DMS79 (cell line): ENCODE results near the gene KRTAP4-9.
A peak's percentile ranks its signal among the peaks of the same experiment; 100 is the strongest.
"Not testable (repeated sequence)": the region's sequence is repeated elsewhere in the genome, so short reads cannot be mapped to it uniquely, and the experiment has no call there.

ENCODE experiments used
- DNase-seq: peaks from one replicate; lab custom pipeline; 2025; lab: John Stamatoyannopoulos, UW

Gene KRTAP4-9

DNA sequence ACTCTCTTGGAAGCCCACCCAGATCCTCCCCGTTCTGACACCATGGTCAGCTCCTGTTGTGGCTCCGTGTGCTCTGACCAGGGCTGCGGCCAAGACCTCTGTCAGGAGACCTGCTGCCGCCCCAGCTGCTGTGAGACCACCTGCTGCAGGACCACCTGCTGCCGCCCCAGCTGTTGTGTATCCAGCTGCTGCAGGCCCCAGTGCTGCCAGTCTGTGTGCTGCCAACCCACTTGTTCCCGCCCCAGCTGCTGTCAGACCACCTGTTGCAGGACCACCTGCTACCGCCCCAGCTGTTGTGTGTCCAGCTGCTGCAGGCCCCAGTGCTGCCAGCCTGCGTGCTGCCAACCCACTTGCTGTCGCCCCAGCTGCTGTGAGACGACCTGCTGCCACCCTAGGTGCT, at the start of gene KRTAP4-9:
TSS of gene KRTAP4-9 (plus strand) at position 43 of the 400 bp plus-strand sequence. CDS start at position 43, 0 bp downstream.
- not testable (repeated sequence) for DNase-seq

DNA sequence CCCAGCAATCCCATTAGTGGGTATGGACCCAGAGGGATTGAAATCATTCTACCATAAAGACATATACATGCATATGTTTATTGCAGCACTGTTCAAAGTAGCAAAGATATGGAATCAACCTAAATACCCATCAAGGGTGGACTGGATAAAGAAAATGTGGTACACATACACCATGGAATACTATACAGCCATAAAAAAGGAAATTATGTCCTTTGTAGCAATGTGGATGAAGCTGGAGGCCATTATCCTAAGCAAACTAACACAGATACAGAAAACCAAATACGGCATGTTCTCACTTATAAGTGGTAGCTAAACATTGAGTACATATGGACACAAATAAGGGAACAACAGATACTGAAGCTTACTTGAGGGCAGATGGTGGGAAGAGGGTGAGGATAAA, 47.6 kb upstream of the KRTAP4-9 start:
- DNase-seq, result no peak

GRCh38 chr17:41058741-41059140, 46.4 kb upstream of the KRTAP4-9 start:
- DNase-seq, result no peak

DNA sequence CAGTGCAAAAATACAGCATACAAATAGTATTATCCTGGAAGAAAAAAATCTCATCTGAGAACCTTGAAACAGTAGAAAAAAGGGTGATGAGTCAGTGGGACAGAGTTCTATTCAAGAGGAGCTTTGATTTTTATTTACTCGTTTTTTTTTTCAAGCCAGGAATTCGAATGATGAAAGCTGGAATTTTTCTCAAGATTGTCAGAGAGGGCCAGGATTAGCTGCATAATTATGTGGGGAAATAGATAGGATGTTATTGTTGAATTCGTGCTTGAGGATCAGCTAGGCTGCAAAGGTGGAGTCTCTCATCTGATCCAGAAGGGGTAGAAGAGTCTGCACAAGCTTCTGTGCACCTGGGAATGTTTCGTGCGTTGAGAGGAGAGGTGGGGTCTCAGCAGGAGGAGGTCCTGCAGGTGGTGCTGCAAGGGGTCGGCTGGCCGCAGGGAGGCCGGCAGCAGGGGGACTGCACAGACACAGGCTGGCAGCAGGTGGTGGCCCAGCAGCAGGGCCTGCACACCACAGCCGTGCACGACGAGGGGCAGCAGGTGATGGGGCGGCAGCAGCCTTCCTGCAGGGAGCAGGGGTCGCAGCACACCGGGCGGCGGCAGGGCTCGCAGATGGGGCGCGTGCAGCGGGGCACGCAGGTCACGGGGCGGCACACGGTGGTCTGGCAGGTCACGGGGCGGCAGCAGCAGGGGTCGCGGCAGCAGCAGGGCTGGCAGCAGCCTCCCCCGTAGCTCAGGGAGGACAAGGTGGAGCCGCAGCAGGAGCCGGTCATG, 45.7 kb upstream of the KRTAP4-9 start:
- not testable (repeated sequence) for DNase-seq

- no peak for DNase-seq
Measured at GRCh38 chr17:41060052-41060604, 45.1 kb upstream of the KRTAP4-9 start, which contains the start of gene KRTAP2-3. Gene KRTAP2-3, minus strand, starts transcription at chr17:41060114. Its CDS starts 64 bp downstream, at chr17:41060050.

GRCh38 chr17:41061964-41062363, 43.2 kb upstream of the KRTAP4-9 start:
- DNase-seq, result no peak

DNA sequence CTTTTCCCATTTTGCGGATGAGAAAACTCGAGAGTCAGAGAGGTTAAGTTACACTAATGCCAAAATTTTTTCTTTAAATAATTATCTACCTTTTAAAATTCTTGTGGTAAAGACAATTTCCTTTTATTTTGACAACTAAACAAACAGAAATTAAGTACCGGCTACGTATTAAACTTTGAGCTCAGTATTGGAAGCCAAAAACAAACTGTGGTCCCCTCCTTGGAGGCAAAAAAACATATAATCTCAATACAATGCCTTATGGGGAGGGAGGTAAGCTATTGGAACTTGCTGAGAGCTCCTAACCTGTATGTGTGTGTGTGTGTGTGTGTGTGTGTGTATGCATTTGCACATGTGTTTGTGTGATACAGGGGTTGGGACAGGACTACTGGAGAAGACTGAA, 41.7 kb upstream of the KRTAP4-9 start:
- no peak for DNase-seq

- peak; percentile 14 for DNase-seq
Measured at GRCh38 chr17:41064301-41064700, 40.9 kb upstream of the KRTAP4-9 start.

DNA sequence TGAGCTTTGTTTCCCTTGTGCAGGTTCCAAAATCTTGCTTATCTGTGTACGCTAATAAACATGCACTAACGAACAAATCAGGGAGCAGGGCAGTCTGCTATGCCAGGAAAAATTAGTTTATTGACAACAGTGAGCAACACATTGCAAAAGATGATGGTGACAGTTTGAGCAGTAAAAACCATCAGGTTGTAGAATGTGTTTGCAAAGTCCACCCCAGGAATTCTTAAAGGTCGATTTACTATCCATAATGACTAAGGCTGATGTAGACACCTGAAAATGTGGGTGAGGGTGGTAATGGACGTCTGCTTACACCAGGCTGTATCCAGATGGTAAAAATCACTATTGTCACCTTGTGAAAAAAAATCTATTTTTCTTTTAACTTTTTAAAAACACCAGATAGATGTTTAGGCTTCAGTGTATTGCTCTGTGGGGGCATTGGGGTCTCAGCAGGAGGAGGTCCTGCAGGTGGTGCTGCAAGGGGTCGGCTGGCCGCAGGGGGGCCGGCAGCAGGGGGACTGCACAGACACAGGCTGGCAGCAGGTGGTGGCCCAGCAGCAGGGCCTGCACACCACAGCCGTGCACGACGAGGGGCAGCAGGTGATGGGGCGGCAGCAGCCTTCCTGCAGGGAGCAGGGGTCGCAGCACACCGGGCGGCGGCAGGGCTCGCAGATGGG, 40.0 kb upstream of the KRTAP4-9 start:
- not testable (repeated sequence) for DNase-seq

GRCh38 chr17:41065829-41066624, 39.2 kb upstream of the KRTAP4-9 start, which contains the start of gene KRTAP2-4:
Gene KRTAP2-4, minus strand, starts transcription at chr17:41065879. Its CDS starts 34 bp downstream, at chr17:41065845.
- no peak for DNase-seq

DNA sequence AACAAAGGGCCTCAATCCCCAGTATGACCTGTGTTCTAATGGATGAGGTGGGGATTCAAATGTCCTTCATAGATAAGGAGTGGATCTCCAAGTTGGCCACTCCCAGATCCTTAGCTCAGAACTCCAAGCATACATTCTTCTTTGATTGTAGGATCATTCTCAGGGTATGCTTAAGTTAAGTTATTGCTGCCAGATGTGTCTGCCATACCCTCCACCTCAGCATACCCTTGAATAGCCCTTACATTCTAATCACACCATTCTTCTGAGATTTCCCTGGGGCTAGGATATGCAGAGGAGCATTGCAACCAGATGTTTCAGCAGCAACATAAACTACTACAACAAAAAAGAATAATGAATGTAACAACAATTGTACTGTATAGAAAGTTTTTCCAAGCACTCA, 37.9 kb upstream of the KRTAP4-9 start:
- no peak for DNase-seq

GRCh38 chr17:41069031-41069430, 36.2 kb upstream of the KRTAP4-9 start:
- no peak for DNase-seq

- no peak for DNase-seq
Measured at GRCh38 chr17:41071606-41072360, 33.4 kb upstream of the KRTAP4-9 start.

DNA sequence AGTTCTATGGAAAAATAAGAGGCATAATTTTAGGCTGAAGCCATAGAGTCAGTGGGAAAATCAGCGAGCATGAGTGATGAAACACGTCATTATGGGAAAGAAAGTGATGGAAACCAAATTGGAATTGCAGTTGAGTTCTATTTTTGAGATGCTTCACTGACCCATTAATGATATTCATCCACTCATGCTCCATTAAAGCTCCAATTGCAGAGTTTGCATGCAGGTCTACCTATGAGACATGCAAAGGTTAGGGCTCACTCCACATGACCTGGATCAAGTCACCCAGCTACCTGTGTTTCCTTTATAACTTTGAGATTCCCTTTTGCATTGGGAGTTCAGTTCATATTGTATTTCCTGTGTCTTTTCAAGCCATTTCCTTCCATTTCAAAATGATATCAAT, 31.5 kb upstream of the KRTAP4-9 start:
- peak; percentile 6 for DNase-seq

- DNase-seq, result no peak
Measured at GRCh38 chr17:41076788-41077187, 28.4 kb upstream of the KRTAP4-9 start.

DNA sequence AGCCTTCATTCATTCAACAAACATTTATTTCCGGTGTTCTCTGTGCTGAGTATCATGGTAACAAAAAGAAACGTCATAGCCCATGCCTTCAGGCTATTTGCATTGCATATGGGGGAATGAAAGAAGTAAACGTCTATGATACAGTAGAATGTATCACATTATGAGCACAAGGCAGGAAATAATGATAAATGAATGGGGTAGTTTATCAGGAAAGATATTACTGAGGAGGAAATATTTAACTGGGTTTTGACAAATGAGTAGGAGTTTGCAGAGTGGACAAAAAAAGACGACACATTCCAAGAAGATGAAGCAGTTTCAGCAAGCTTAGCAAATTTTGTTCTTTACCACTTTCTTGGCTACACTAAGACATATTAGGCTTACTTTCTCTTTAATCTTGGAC, 22.6 kb upstream of the KRTAP4-9 start:
- no peak for DNase-seq

- not testable (repeated sequence) for DNase-seq
Measured at GRCh38 chr17:41083427-41083826, 21.8 kb upstream of the KRTAP4-9 start.

DNA sequence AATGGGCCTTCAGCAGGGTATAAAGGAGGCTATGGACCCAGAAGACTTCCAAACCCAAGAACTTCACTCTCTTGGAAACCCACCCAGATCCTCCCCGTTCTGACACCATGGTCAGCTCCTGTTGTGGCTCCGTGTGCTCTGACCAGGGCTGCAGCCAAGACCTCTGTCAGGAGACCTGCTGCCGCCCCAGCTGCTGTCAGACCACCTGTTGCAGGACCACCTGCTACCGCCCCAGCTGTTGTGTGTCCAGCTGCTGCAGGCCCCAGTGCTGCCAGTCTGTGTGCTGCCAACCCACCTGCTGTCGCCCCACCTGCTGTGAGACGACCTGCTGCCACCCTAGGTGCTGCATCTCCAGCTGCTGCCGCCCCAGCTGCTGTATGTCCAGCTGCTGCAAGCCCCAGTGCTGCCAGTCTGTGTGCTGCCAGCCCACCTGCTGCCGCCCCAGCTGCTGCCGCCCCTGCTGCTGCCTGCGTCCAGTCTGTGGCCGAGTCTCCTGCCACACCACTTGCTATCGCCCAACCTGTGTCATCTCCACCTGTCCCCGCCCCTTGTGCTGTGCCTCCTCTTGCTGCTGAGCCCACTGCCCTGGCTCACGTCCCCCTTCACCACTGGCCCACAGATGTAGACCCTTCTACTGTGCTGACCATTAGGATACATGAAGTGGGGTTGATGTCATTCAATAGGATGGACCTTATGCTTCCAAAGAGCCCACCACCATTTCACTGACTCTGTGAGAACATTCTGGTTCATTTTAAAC, 20.9 kb upstream of the KRTAP4-9 start, which contains the start of gene KRTAP4-7:
TSS of gene KRTAP4-7 (plus strand) at position 51 of the 757 bp plus-strand sequence. CDS start at position 108, 57 bp downstream.
- not testable (repeated sequence) for DNase-seq

DNA sequence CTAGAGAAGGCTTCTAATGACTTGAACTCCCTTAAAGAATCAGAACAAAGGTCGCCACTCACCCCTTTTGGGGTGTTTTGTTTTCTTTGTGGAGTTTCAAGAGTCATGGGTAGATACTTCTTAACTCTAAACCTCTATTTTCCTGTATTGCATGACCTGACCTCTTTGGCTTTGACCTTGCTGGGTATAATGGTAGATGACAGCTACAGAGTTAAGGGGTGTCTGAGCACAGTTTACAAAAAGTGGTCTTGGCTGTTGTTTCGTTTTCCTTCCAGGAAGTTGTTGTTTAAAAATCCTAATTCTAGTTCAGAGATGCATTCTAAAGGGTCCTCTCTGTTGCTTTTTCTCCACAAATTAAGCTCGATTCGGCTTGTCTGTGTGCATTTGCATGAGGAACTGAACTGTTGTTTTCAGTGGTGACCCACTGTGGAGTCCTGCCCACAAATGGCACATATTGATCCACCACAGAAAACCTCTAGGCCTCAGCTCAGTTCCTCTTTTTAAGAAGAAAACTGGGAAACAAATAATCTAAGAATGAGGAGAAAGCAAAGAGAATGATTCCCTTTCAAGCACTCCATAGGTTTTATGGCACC, 16.3 kb upstream of the KRTAP4-9 start:
- DNase-seq, result not testable (repeated sequence)

DNA sequence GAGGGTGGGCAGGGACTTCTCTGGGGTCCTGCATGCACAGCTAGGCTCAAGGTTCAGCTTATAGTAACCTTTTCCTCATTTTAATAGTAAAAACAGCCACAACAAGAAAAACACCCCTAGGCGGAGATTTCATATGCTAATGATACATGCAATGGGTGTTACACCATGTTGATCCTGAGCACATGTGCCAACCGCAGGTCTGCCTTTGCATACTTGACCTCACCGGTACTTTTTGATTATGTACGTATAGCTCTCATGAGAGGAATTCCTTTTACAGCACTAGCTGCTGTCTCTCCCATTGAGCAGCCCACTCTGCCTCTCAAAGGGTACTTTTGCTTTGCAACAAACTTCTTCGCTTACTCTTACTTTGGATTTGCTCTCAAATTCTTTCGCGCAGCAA, 9.1 kb upstream of the KRTAP4-9 start:
- no peak for DNase-seq
